T-cell (primary cell): ENCODE results near the gene NDUFS6. TPM values are rescaled to one million over a fixed set of nuclear protein-coding genes. Genes with fewer than 3 reads are reported as not detected.

Experiments
- ATAC-seq, 4 experiments: fragments of 200-7000 bp in 3 of 4; fragments of 150-1000 bp in 1 of 4; cut with Tn5 transposase; replicated peaks in 1 of 4; 1 replicate in 3 of 4; 2 replicates in 1 of 4; pipeline ENCODE4 v1.10.0; 2021; ENCODE audit warnings: moderate library complexity in 3 of 4, mild to moderate bottlenecking in 2 of 4, moderate number of reproducible peaks in 1 of 4
- CTCF ChIA-PET, 2 donors: fragments of 300-600 bp; sonication (Branson Sonifier 250); formaldehyde crosslinking; loops; one replicate each; lab custom pipeline; 2022; ENCODE audit warnings: antibody characterized with exemption in 2 of 2; lab: Charles Lee
- POLR2A ChIA-PET, 2 donors: fragments of 300-600 bp; sonication (Branson Sonifier 250); formaldehyde crosslinking; loops; one replicate each; lab custom pipeline; 2022; ENCODE audit warnings: antibody characterized with exemption in 2 of 2; lab: Charles Lee
- DNase-seq, 35 experiments: peaks; one replicate each; pipeline versions ENCODE4 v3.0.0 to v3.0.0-alpha.2; 2013 to 2023
- H3K27ac ChIP-seq: one replicate; pipeline ENCODE4 v1.5.1; 2013; ENCODE audit warnings: low read length
- H3K27me3 ChIP-seq, 2 experiments: replicated peaks in 1 of 2; 1 replicate in 1 of 2; 2 replicates in 1 of 2; pipeline versions ENCODE4 v1.6.1 to v1.7.0; 2013; ENCODE audit warnings: low read length in 1 of 2, mixed read lengths in 1 of 2; ENCODE audit not compliant: control insufficient read depth in 2 of 2, insufficient read depth in 2 of 2; ENCODE audit errors: extremely low read depth in 1 of 2
- H3K36me3 ChIP-seq, 2 donors: 1 replicate in 1 of 2; 2 replicates in 1 of 2; pipeline versions ENCODE4 v1.6.1 to v1.7.0; 2013; ENCODE audit warnings: low read length in 1 of 2; ENCODE audit not compliant: control insufficient read depth in 2 of 2, insufficient read depth in 1 of 2; ENCODE audit errors: extremely low read depth in 1 of 2
- H3K4me1 ChIP-seq, 2 experiments: 1 replicate in 1 of 2; 2 replicates in 1 of 2; pipeline versions ENCODE4 v1.6.1 to v1.7.0; 2013; ENCODE audit warnings: low read length in 2 of 2, mixed read lengths in 1 of 2; ENCODE audit not compliant: insufficient read depth in 2 of 2, control insufficient read depth in 1 of 2; ENCODE audit errors: extremely low read depth in 1 of 2
- H3K4me3 ChIP-seq, 2 donors: 1 replicate in 1 of 2; 2 replicates in 1 of 2; pipeline versions ENCODE4 v1.5.1 to v1.7.0; 2013; ENCODE audit warnings: mild to moderate bottlenecking in 2 of 2, low read length in 1 of 2, moderate library complexity in 1 of 2; ENCODE audit not compliant: control insufficient read depth in 1 of 2; ENCODE audit errors: extremely low read depth in 1 of 2
- H3K9me3 ChIP-seq: 2 replicates; pipeline ENCODE4 v1.7.0; 2013
- H3K27ac Mint-ChIP-seq, 2 donors: one replicate each; pipeline ENCODE4 v1.8.0; 2020 to 2021; ENCODE audit warnings: mild to moderate bottlenecking in 2 of 2, mixed read lengths in 2 of 2
- H3K27me3 Mint-ChIP-seq, 2 donors: one replicate each; pipeline ENCODE4 v1.8.0; 2021 to 2022; ENCODE audit warnings: mixed read lengths in 2 of 2
- H3K36me3 Mint-ChIP-seq: one replicate; pipeline ENCODE4 v1.8.0; 2021; ENCODE audit warnings: mixed read lengths
- H3K4me1 Mint-ChIP-seq, 3 donors: one replicate each; pipeline ENCODE4 v1.8.0; 2020 to 2022; ENCODE audit warnings: mixed read lengths in 3 of 3, mild to moderate bottlenecking in 1 of 3
- H3K4me3 Mint-ChIP-seq, 3 donors: one replicate each; pipeline ENCODE4 v1.8.0; 2020 to 2022; ENCODE audit warnings: mild to moderate bottlenecking in 3 of 3, mixed read lengths in 3 of 3, moderate library complexity in 3 of 3
- H3K9me3 Mint-ChIP-seq, 3 donors: one replicate each; pipeline ENCODE4 v1.8.0; 2020 to 2022; ENCODE audit warnings: mixed read lengths in 3 of 3
- WGBS: methylation state at CpG from one replicate; pipeline ENCODE4 v1.1.5; 2013; ENCODE audit warnings: missing lambda C conversion rate; ENCODE audit not compliant: insufficient coverage; 5-methylcytosine and 5-hydroxymethylcytosine counted together
- total RNA-seq, 35 experiments: library from RNA in 6 of 35; stranded (reverse) in 6 of 35; fragments of 120-200 nt in 1 of 35; gene quantifications; one replicate each; pipeline versions ENCODE4 v1.2.1 to v1.2.4 and lab custom pipeline; 2013 to 2026

The NDUFS6 gene
- total RNA-seq, 5 donors from 2014 or later (not counting 1 experiment from before 2014, with no cell fraction given), result 16.4 to 21.7 (median 18.8) TPM

DNA sequence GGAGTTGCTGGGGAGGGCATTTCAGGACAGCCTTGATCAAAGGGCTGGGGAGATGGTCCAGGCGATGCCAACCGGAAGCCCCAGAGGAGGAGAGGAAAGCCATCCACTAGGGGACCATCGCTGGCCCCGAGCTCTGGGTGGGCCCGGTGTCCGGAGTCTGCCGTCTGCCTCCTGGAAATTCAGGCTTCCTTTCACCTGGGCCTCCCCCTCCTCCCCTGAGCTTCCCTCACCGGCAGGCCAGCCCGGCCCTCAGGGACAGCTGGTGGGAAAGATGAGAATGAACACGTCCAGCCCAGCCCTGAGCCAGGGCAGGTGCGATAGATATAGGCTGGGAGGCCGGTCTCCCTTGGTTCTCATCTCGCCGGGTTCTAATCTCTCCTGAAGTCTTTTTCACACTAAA lies 64.3 kb downstream of the NDUFS6 start:
- Histone ChIP-seq H3K4me3 (no peak overlapping the region), H3K27ac (no peak overlapping the region), H3K4me1 (no peaks in the 10 kb centered on the region), H3K27me3 (peaks cover 0 to 89% of the 10 kb centered on the region in 2 experiments), H3K9me3 (no peaks in the 10 kb centered on the region), H3K36me3 (no peaks in the 10 kb centered on the region)
- peaks cover 20 to 48% of the 10 kb centered on the region in 2 donors for H3K27me3 Mint-ChIP-seq
- no peaks in the 10 kb centered on the region for H3K9me3 Mint-ChIP-seq
- no peaks in the 10 kb centered on the region for H3K4me1 Mint-ChIP-seq
- WGBS, result 88% methylated on average over 2 of the region's 14 CpGs
- H3K27ac Mint-ChIP-seq, result no peak overlapping the region
- no peak overlapping the region for H3K4me3 Mint-ChIP-seq
- ATAC-seq (no peak), DNase-seq (no peak)
- POLR2A ChIA-PET, result no interaction called here
- no peaks in the 10 kb centered on the region for H3K36me3 Mint-ChIP-seq
- CTCF ChIA-PET, result no interaction called here

Other genes with a start within 250 kb of the NDUFS6 start
- 10 to 100 TPM; 10.6 to 32.5 (median 29.8) TPM for gene MRPL36, start 1.6 kb upstream of the NDUFS6 start, total RNA-seq
- gene IRX4, start 81.5 kb downstream of the NDUFS6 start, total RNA-seq, result not detected